Cardiac fibroblast (primary cell): ENCODE results near the gene SLC30A3.

Experiments
- DNase-seq, 2 donors: peaks; one replicate each; pipeline versions ENCODE4 v3.0.0 to v3.0.0-alpha.2; 2010; ENCODE audit warnings: low read depth in 2 of 2
- H3K4me3 ChIP-seq, 2 donors: replicated peaks in 1 of 2; 1 replicate in 1 of 2; 2 replicates in 1 of 2; pipeline ENCODE4 v1.5.1; 2011; ENCODE audit warnings: low read depth in 2 of 2, low read length in 2 of 2, mild to moderate bottlenecking in 2 of 2, moderate library complexity in 1 of 2
- CTCF ChIP-seq: IDR thresholded peaks from one replicate; pipeline ENCODE4 v1.5.1; 2011; ENCODE audit warnings: low read depth, mild to moderate bottlenecking, low read length, inconsistent platforms

The SLC30A3 gene

GRCh38 chr2:27256855-27257454 is 5.9 kb downstream of the SLC30A3 start:
- no peak overlapping the region for H3K4me3 ChIP-seq
- DNase-seq = no peak
- no peak for TF ChIP-seq CTCF

- no peak for TF ChIP-seq CTCF
- H3K4me3 ChIP-seq = no peak overlapping the region
- DNase-seq = peak; percentile 50 to 72
Measured at GRCh38 chr2:27255660-27256059, 7.2 kb downstream of the SLC30A3 start.

- TF ChIP-seq CTCF = no peak
- no peak for DNase-seq
- no peak overlapping the region for H3K4me3 ChIP-seq
Measured at GRCh38 chr2:27255187-27255586, 7.7 kb downstream of the SLC30A3 start.

GRCh38 chr2:27251766-27252165 is 11.1 kb downstream of the SLC30A3 start:
- DNase-seq = no peak
- TF ChIP-seq CTCF = no peak
- no peak overlapping the region for H3K4me3 ChIP-seq

GRCh38 chr2:27250652-27251379 is 12.0 kb downstream of the SLC30A3 start:
- no peak overlapping the region for H3K4me3 ChIP-seq
- no peak for DNase-seq

GRCh38 chr2:27249891-27250651 is 12.8 kb downstream of the SLC30A3 start:
- peak; percentile 81 for TF ChIP-seq CTCF
- peak; percentile 49 to 59 for DNase-seq
- no peak overlapping the region for H3K4me3 ChIP-seq

More at GRCh38 chr2:27250652-27251379, 12.0 kb downstream of the SLC30A3 start:
- no peak for TF ChIP-seq CTCF
